ENCODE data around the gene ATF6B. TPM values are rescaled to one million over a fixed set of nuclear protein-coding genes. Genes with fewer than 3 reads are reported as not detected.
A peak's percentile ranks its signal among the peaks of the same experiment; 100 is the strongest.
"Not testable (repeated sequence)": the region's sequence is repeated elsewhere in the genome, so short reads cannot be mapped to it uniquely, and the experiment has no call there.

ATF6B gene
- total RNA-seq, 4 donors from 2014 or later = 41.5 to 63.5 (median 57.3) TPM

DNA sequence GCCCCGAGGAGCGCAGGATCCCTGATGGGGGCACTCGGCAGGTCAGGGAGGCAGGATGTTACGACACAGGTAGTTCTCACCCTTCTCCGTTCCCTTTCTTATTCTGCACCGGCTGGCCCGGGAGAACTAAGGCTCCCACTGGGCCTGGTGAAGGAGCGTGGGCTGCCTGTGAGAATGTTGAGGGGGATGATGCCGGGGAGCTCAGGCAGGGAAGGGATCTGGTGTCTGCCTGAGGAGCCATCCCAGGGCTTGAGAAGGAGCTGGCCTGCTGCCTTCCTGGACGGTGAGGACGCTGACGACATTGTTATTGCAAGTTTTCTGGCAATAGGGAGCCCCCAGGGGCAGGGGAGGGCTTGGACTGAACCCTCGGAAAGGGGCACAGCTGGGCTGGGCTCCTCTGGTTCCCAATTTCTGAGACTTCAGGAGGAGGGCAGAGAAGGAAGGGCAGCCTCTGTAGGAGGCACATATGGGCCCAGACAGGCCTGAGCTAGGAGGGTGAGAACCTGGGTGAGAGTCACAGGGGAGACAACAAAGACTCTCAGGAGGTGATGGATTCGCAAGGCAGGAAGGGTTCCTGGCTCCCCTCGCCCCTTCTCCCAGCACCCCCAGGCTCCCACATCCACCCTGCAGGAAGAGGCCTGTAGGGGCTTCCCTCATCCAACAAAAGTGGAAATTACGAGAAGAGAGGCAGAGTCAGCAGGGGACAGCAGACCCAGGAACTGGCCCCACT lies 57.1 kb downstream of the ATF6B start:
- Histone ChIP-seq H3K4me3 (replicated peaks in 1 of 3) (no peak overlapping the region), H3K27ac (peak overlapping the region in 1 of 3 donors; percentile 7), H3K36me3 (peaks cover 0 to 3% of the 10 kb centered on the region in 2 donors), H3K4me1 (no peaks in the 10 kb centered on the region), H3K27me3 (no peaks in the 10 kb centered on the region), H3K9me3 (no peaks in the 10 kb centered on the region)
- DNase-seq = no peak
- TF ChIP-seq POLR2A (IDR thresholded peaks at IDR 0.05) (no peak), CTCF (IDR thresholded peaks at IDR 0.05) (no peak)
- WGBS, 2 donors = 65 to 70% methylated on average over 14 of the region's 16 CpGs
- intact Hi-C loops (cut with DNase I) = no loop called here

GRCh38 chr6:32069878-32070515 lies 58.0 kb downstream of the ATF6B start:
- H3K9me3 ChIP-seq = no peaks in the 10 kb centered on the region
- no peaks in the 10 kb centered on the region for H3K27me3 ChIP-seq
- intact Hi-C loops (cut with DNase I) = no loop called here
- 67 to 75% methylated on average over 16 to 24 of the region's 24 CpGs for WGBS, 2 donors
- H3K4me1 ChIP-seq = no peaks in the 10 kb centered on the region
- peaks cover 0 to 3% of the 10 kb centered on the region in 2 donors for H3K36me3 ChIP-seq
- H3K4me3 ChIP-seq (replicated peaks in 1 of 3) = no peak overlapping the region
- no peak overlapping the region for H3K27ac ChIP-seq
- no peak for DNase-seq
- TF ChIP-seq CTCF (IDR thresholded peaks at IDR 0.05) (no peak), POLR2A (IDR thresholded peaks at IDR 0.05) (no peak)

- 90% methylated on average over 11 to 14 of the region's 17 CpGs for WGBS, 2 donors
- TF ChIP-seq POLR2A (IDR thresholded peaks at IDR 0.05) (no peak), CTCF (IDR thresholded peaks at IDR 0.05) (no peak)
- Histone ChIP-seq H3K27ac (no peak overlapping the region), H3K27me3 (no peaks in the 10 kb centered on the region), H3K4me3 (replicated peaks in 1 of 3) (no peak overlapping the region), H3K36me3 (peaks cover 0 to 3% of the 10 kb centered on the region in 2 donors), H3K4me1 (no peaks in the 10 kb centered on the region), H3K9me3 (no peaks in the 10 kb centered on the region)
- DNase-seq = no peak
- intact Hi-C loops (cut with DNase I) = no loop called here
Observed at GRCh38 chr6:32069460-32069859, 58.6 kb downstream of the ATF6B start.

GRCh38 chr6:32068867-32069266 lies 59.2 kb downstream of the ATF6B start:
- H3K27ac ChIP-seq = no peak overlapping the region
- WGBS, 2 donors = 88 to 90% methylated on average over 6 to 14 of the region's 14 CpGs
- TF ChIP-seq CTCF (IDR thresholded peaks at IDR 0.05) = no peak
- TF ChIP-seq POLR2A (IDR thresholded peaks at IDR 0.05) = no peak
- intact Hi-C loops (cut with DNase I) = no loop called here
- H3K27me3 ChIP-seq = no peaks in the 10 kb centered on the region
- no peak for DNase-seq
- no peak overlapping the region for H3K4me3 ChIP-seq (replicated peaks in 1 of 3)
- H3K9me3 ChIP-seq = no peaks in the 10 kb centered on the region
- H3K36me3 ChIP-seq = peaks cover 0 to 3% of the 10 kb centered on the region in 2 donors
- H3K4me1 ChIP-seq = no peaks in the 10 kb centered on the region

DNA sequence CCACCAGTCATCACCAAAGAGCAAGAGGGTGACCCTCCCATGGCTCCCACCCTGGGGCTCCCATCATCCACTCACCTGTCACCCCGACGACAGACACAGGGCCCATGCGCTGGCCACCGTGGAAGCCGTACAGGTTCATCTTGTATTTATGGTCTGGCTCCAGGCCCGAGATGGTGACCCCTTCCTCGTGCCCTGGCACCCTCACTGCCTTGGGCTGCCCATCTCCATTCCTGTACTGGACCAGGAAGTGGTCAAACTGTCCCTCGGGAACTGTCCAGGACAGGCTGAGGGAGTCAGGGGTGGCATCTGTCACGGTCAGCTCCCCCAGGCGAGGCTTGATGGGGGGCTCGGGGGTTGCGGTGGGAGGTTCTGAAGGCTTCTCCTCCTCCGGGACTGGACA lies 59.7 kb downstream of the ATF6B start:
- H3K4me1 ChIP-seq; DNase-seq; H3K9me3 ChIP-seq; H3K36me3 ChIP-seq; H3K27me3 ChIP-seq; H3K27ac ChIP-seq; H3K4me3 ChIP-seq (replicated peaks in 1 of 3); intact Hi-C loops (cut with DNase I): not testable (repeated sequence)
- 87 to 90% methylated on average over 12 to 13 of the region's 13 CpGs for WGBS, 2 donors

- H3K4me1 ChIP-seq; H3K9me3 ChIP-seq; H3K4me3 ChIP-seq (replicated peaks in 1 of 3); H3K36me3 ChIP-seq; intact Hi-C loops (cut with DNase I); DNase-seq; H3K27ac ChIP-seq; H3K27me3 ChIP-seq: not testable (repeated sequence)
- 86 to 88% methylated on average over 14 to 19 of the region's 19 CpGs for WGBS, 2 donors
Observed at GRCh38 chr6:32067521-32067920, 60.5 kb downstream of the ATF6B start.
